OCI-LY1 (cell line): ENCODE data around the gene LDLRAD3.

Experiments
- H2AFZ ChIP-seq: fragments of 200-600 bp; sonication (generic), shearing (Covaris generic); 2 replicates; pipeline ENCODE4 v1.6.0; 2014; ENCODE audit warnings: antibody characterized with exemption, mild to moderate bottlenecking, low read length
- H3F3A ChIP-seq: fragments of 200-600 bp; sonication (generic), shearing (Covaris generic); 2 replicates; pipeline ENCODE4 v1.6.0; 2014; ENCODE audit warnings: mild to moderate bottlenecking, antibody characterized with exemption, low read length, moderate library complexity; ENCODE audit not compliant: insufficient read depth
- H3K27ac ChIP-seq: fragments of 200-600 bp; sonication (generic); 2 replicates; pipeline ENCODE4 v1.5.1; 2014; ENCODE audit warnings: low read length, mixed run types, mild to moderate bottlenecking, low read depth; ENCODE audit not compliant: poor library complexity, severe bottlenecking
- H3K27me3 ChIP-seq: fragments of 200-600 bp; sonication (generic); 2 replicates; pipeline ENCODE4 v1.6.0; 2014; ENCODE audit warnings: antibody characterized with exemption, mild to moderate bottlenecking, low read length, moderate library complexity; ENCODE audit not compliant: insufficient read depth
- H3K36me3 ChIP-seq: fragments of 200-600 bp; sonication (generic); 2 replicates; pipeline ENCODE4 v1.6.1; 2014; ENCODE audit warnings: mild to moderate bottlenecking, antibody characterized with exemption, low read length, moderate library complexity, mixed read lengths; ENCODE audit not compliant: insufficient read depth
- H3K4me1 ChIP-seq: fragments of 200-600 bp; sonication (generic); 2 replicates; pipeline ENCODE4 v1.5.1; 2014; ENCODE audit warnings: mild to moderate bottlenecking, low read length, moderate library complexity; ENCODE audit not compliant: insufficient read depth, severe bottlenecking
- H3K4me2 ChIP-seq: fragments of 200-600 bp; sonication (generic), shearing (Covaris generic); 2 replicates; pipeline ENCODE4 v1.6.1; 2014; ENCODE audit warnings: low read length
- H3K4me3 ChIP-seq: fragments of 200-600 bp; sonication (generic); 2 replicates; pipeline ENCODE4 v1.5.1; 2014; ENCODE audit warnings: low read length, low read depth, mild to moderate bottlenecking, mixed read lengths; ENCODE audit not compliant: poor library complexity, severe bottlenecking
- H3K79me2 ChIP-seq: fragments of 200-600 bp; shearing (Covaris generic); 2 replicates; pipeline ENCODE4 v1.6.1; 2016; ENCODE audit warnings: mixed run types, low read length, mixed read lengths; ENCODE audit not compliant: insufficient read depth
- H3K9ac ChIP-seq: fragments of 200-600 bp; sonication (generic), shearing (Covaris generic); 2 replicates; pipeline ENCODE4 v1.6.1; 2014; ENCODE audit warnings: mild to moderate bottlenecking, low read length, mixed read lengths
- H3K9me2 ChIP-seq: fragments of 200-600 bp; sonication (generic), shearing (Covaris generic); 2 replicates; pipeline ENCODE4 v1.6.1; 2014; ENCODE audit warnings: low read depth, mild to moderate bottlenecking, low read length, mixed read lengths
- H3K9me3 ChIP-seq: fragments of 200-600 bp; shearing (Covaris generic); 2 replicates; pipeline ENCODE4 v1.6.1; 2014; ENCODE audit warnings: low read length, mixed read lengths
- H4K20me1 ChIP-seq: fragments of 200-600 bp; sonication (generic), shearing (Covaris generic); 2 replicates; pipeline ENCODE4 v1.6.0; 2016; ENCODE audit warnings: mild to moderate bottlenecking, low read length; ENCODE audit not compliant: insufficient read depth
- CTCF ChIP-seq: fragments of 200-600 bp; sonication (generic), shearing (Covaris generic); IDR thresholded peaks from 2 replicates; pipeline ENCODE4 v1.5.1; 2017; ENCODE audit warnings: mild to moderate bottlenecking, antibody characterized with exemption, low read length, moderate library complexity, mixed read lengths
- EZH2 ChIP-seq: fragments of 200-600 bp; sonication (generic), shearing (Covaris generic); IDR thresholded peaks from 2 replicates; pipeline ENCODE4 v1.8.0; 2017; ENCODE audit warnings: borderline replicate concordance, mixed run types, mild to moderate bottlenecking, antibody characterized with exemption, low read length, moderate library complexity, mixed read lengths

Gene LDLRAD3

GRCh38 chr11:36119300-36119699 lies 175.4 kb downstream of the LDLRAD3 start:
- no peaks in the 10 kb centered on the region for H4K20me1 ChIP-seq
- H3K4me1 ChIP-seq, result no peaks in the 10 kb centered on the region
- H3K27ac ChIP-seq, result no peak overlapping the region
- H2AFZ ChIP-seq, result no peak overlapping the region
- H3K27me3 ChIP-seq, result no peaks in the 10 kb centered on the region
- no peaks in the 10 kb centered on the region for H3K9me2 ChIP-seq
- no peaks in the 10 kb centered on the region for H3K9me3 ChIP-seq
- H3K36me3 ChIP-seq, result no peaks in the 10 kb centered on the region
- TF ChIP-seq EZH2 (no peak), CTCF (no peak)
- no peaks in the 10 kb centered on the region for H3F3A ChIP-seq
- no peak overlapping the region for H3K4me2 ChIP-seq
- H3K79me2 ChIP-seq, result no peaks in the 10 kb centered on the region
- H3K9ac ChIP-seq, result no peak overlapping the region
- no peak overlapping the region for H3K4me3 ChIP-seq

GRCh38 chr11:36121054-36121453 lies 177.2 kb downstream of the LDLRAD3 start:
- Histone ChIP-seq H3K27me3 (no peaks in the 10 kb centered on the region), H4K20me1 (no peaks in the 10 kb centered on the region), H2AFZ (no peak overlapping the region)

DNA sequence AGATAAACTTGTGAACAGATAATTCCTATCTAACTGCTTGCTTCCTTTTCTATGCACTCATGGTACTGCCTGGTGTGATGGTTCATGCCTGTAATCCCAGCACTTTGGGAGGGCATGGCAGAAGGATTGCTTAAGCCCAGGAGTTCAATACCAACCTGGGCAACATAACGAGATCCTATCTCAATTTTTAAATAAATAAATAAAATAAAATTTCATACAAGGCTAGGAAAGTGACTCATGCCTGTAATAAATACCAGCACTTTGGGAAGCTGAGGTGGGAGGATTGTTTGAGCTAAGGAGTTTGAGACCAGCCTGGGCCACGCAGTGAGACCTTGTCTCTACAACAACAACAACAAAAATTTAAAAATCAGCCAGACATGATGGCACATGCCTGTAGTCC lies 178.8 kb downstream of the LDLRAD3 start:
- Histone ChIP-seq H3K9me2 (no peaks in the 10 kb centered on the region), H3K79me2 (no peaks in the 10 kb centered on the region), H3K4me3 (no peak overlapping the region), H3K27ac (no peak overlapping the region), H2AFZ (no peak overlapping the region), H3K4me2 (no peak overlapping the region), H3K9ac (no peak overlapping the region), H3K4me1 (no peaks in the 10 kb centered on the region), H4K20me1 (no peaks in the 10 kb centered on the region), H3F3A (no peaks in the 10 kb centered on the region), H3K9me3 (no peaks in the 10 kb centered on the region), H3K36me3 (no peaks in the 10 kb centered on the region), H3K27me3 (no peaks in the 10 kb centered on the region)
- no peak for TF ChIP-seq CTCF
- TF ChIP-seq EZH2, result no peak

More at GRCh38 chr11:36121054-36121453, 177.2 kb downstream of the LDLRAD3 start:
- Histone ChIP-seq H3K4me3 (no peak overlapping the region), H3K36me3 (no peaks in the 10 kb centered on the region), H3K9ac (no peak overlapping the region), H3K4me2 (no peak overlapping the region), H3K9me2 (no peaks in the 10 kb centered on the region), H3K9me3 (no peaks in the 10 kb centered on the region), H3F3A (no peaks in the 10 kb centered on the region), H3K4me1 (no peaks in the 10 kb centered on the region), H3K27ac (no peak overlapping the region), H3K79me2 (no peaks in the 10 kb centered on the region)
- TF ChIP-seq CTCF (no peak), EZH2 (no peak)
